Heart left ventricle (tissue), 16 donors: ENCODE results near the gene PNKP. TPM values are rescaled to one million over a fixed set of nuclear protein-coding genes. Genes with fewer than 3 reads are reported as not detected.
A peak's percentile ranks its signal among the peaks of the same experiment; 100 is the strongest.

Experiments
- ATAC-seq, 4 donors: fragments of 200-7000 bp; cut with Tn5 transposase; one replicate each; pipeline ENCODE4 v1.9.1; 2020 to 2022; ENCODE audit warnings: moderate library complexity in 4 of 4, mild to moderate bottlenecking in 3 of 4, moderate number of reproducible peaks in 1 of 4
- DNase-seq, 5 donors: peaks; one replicate each; pipeline ENCODE4 v3.0.0-alpha.2; 2020
- H3K27ac ChIP-seq, 12 donors: fragments of 200-600 bp; sonication (generic) in 4 of 12; one replicate each; pipeline versions ENCODE4 v1.5.0 to v1.8.0; 2016 to 2022; ENCODE audit warnings: mild to moderate bottlenecking in 2 of 12
- H3K27me3 ChIP-seq, 9 donors: fragments of 200-600 bp; sonication (generic) in 2 of 9; one replicate each; pipeline versions ENCODE4 v1.5.1 to v1.8.0; 2016 to 2022; ENCODE audit warnings: mild to moderate bottlenecking in 3 of 9
- H3K36me3 ChIP-seq, 9 donors: fragments of 200-600 bp; sonication (generic) in 2 of 9; one replicate each; pipeline versions ENCODE4 v1.5.0 to v1.8.0; 2018 to 2022; ENCODE audit warnings: mild to moderate bottlenecking in 2 of 9
- H3K4me1 ChIP-seq, 12 donors: fragments of 200-600 bp; sonication (generic) in 4 of 12; one replicate each; pipeline versions ENCODE4 v1.5.0 to v1.8.0; 2016 to 2022; ENCODE audit warnings: mild to moderate bottlenecking in 3 of 12
- H3K4me3 ChIP-seq, 12 donors: fragments of 200-600 bp; sonication (generic) in 4 of 12; one replicate each; pipeline versions ENCODE4 v1.5.0 to v1.8.0; 2017 to 2022; ENCODE audit warnings: mild to moderate bottlenecking in 9 of 12, moderate library complexity in 4 of 12
- H3K9me3 ChIP-seq, 12 donors: fragments of 200-600 bp; sonication (generic) in 4 of 12; one replicate each; pipeline versions ENCODE4 v1.5.0 to v1.8.0; 2016 to 2022; ENCODE audit warnings: mild to moderate bottlenecking in 1 of 12
- POLR2A ChIP-seq, 2 donors: fragments of 450-650 bp; IDR thresholded peaks; one replicate each; pipeline ENCODE4 v1.6.1; 2017; ENCODE audit warnings: antibody characterized with exemption in 2 of 2, mild to moderate bottlenecking in 2 of 2, moderate library complexity in 2 of 2
- WGBS, 4 donors: extraction: QIAGEN DNeasy Blood & Tissue Kit in 2 of 4; methylation state at CpG; one replicate each; pipeline versions ENCODE4 v1.1.5 to v1.1.7; 2013 to 2018; 5-methylcytosine and 5-hydroxymethylcytosine counted together
- intact Hi-C, 10 donors: fragments of 100-400 bp; cut with DNase I; formaldehyde crosslinking; loops; one replicate each; pipeline versions ENCODE4 v1.11.1 to v1.14.2; 2022
- polyA plus RNA-seq, 2 donors: library from polyadenylated mRNA; stranded (reverse); fragments of 200-250 nt; gene quantifications; one replicate each; pipeline ENCODE4 v1.2.3, GENCODE V29; 2013
- total RNA-seq, 9 donors: library from RNA; depleted of rRNA in 2 of 9; stranded (reverse); fragments of >200 nt in 2 of 9; fragmentation: NEBNext Ultra II Directional in 3 of 9; extraction: Animal tissue kit (Norgen Biotek cat#: 25700) in 3 of 9; gene quantifications; one replicate each; pipeline versions ENCODE4 v1.1.0 to v1.2.4, GENCODE V29; 2016 to 2023
- TF ChIP-seq, protein P1 (sequence below), 12 donors: fragments of 200-600 bp; sonication (generic) in 4 of 12; IDR thresholded peaks; one replicate each; pipeline versions ENCODE4 v1.5.0 to v1.8.0; 2018 to 2022; ENCODE audit warnings: antibody characterized with exemption in 12 of 12, mild to moderate bottlenecking in 5 of 12
- donor health status: ischemic (EF 13 %, LVEDD 7.1; RV severe dilation, severe dysfunction).
- donor health status: healthy with polysubstance abuse.
- donor health status: DM: no; HTN: yes; CAD: no.
- donor health status: DM: no; HTN: no; CAD: no.
- donor health status: ischemic (EF 25% LVEDD 6.9; RV normal size, moderate dysfunction).
- donor health status: ischemic (EF 25% LVEDD 5.7; RV mildly dilated, moderate dysfunction).
- donor health status: healthy.
- donor health status: DM: yes; HTN: yes; CAD: no.
- donor health status: ischemic (EF 35%, LVEDD 5.7; RV mildly dilated, moderate dysfunction).
- donor health status: nonischemic (EF 11% LVEDD 7.7; RV severe dilation, severe dysfunction).
- donor health status: DM: yes; HTN: yes; CAD: no.
- donor health status: PGD.
- donor health status: ischemic (EF 29% LVEDD 5.4; RV normal size, mild dysfunction).
- donor health status: nonischemic (EF 23%, LVEDD 6.1; RV moderate dilation, normal function).

The PNKP gene
- total and polyA plus RNA-seq, 11 donors = 26.6 to 57.0 (median 36.8) TPM

GRCh38 chr19:49869484-49870308 lies 2.3 kb upstream of the PNKP start:
- TF ChIP-seq POLR2A (IDR thresholded peaks at IDR 0.05) = peak; percentile 77 to 91
- TF ChIP-seq, protein P1, sequence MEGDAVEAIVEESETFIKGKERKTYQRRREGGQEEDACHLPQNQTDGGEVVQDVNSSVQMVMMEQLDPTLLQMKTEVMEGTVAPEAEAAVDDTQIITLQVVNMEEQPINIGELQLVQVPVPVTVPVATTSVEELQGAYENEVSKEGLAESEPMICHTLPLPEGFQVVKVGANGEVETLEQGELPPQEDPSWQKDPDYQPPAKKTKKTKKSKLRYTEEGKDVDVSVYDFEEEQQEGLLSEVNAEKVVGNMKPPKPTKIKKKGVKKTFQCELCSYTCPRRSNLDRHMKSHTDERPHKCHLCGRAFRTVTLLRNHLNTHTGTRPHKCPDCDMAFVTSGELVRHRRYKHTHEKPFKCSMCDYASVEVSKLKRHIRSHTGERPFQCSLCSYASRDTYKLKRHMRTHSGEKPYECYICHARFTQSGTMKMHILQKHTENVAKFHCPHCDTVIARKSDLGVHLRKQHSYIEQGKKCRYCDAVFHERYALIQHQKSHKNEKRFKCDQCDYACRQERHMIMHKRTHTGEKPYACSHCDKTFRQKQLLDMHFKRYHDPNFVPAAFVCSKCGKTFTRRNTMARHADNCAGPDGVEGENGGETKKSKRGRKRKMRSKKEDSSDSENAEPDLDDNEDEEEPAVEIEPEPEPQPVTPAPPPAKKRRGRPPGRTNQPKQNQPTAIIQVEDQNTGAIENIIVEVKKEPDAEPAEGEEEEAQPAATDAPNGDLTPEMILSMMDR (IDR thresholded peaks at IDR 0.05) = peak in 2 of 12 donors; percentile 12 to 33
- no peaks in the 10 kb centered on the region for H3K9me3 ChIP-seq
- WGBS, 4 donors = 1% methylated on average over 43 to 67 of the region's 67 CpGs
- intact Hi-C loops = loop anchor here in 6 of 10 donors (5.0 to 10.0 kb wide), 4 partner anchors 52 to 195 kb away; partner anchors contain the start of genes MED25 (in 4 of the 6), AP2A1 (in 2 of the 6) and PRMT1 (in 2 of the 6)
- H3K4me3 ChIP-seq = peak overlapping the region; percentile 36 to 79 (median 60)
- peak overlapping the region; percentile 83 to 98 (median 94) for H3K27ac ChIP-seq
- DNase-seq = peak; percentile 97
- ATAC-seq = peak; percentile 80 to 91 (median 86)
- peaks cover 9 to 58% (median 44%) of the 10 kb centered on the region in 12 donors for H3K4me1 ChIP-seq
- H3K36me3 ChIP-seq = peaks cover 0 to 32% (median 6%) of the 10 kb centered on the region in 9 donors
- no peaks in the 10 kb centered on the region for H3K27me3 ChIP-seq

DNA sequence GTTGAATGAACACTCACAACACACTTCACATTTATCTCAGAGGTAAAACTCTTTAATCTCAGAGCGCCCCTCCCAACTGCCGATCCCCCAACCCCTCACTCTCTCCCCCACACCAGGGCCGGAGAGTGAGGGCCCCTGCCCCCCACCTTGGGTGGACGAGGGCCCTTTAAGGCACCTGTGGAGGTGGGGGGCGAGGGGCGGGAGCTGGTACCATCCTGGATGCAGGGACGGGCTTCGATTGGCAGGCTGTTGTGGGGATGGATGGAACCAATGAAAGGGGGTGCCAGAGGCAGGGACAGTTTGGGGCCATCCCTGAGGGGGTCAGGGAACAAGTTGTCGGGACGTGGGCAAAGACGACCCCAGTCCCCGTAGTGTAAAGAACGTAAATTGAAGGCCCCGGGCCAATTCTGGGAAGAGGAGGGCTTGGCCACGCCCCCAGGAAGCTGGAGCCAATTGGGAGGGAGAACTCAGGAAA lies 1.7 kb upstream of the PNKP start:
- Histone ChIP-seq H3K36me3 (peaks cover 0 to 33% (median 11%) of the 10 kb centered on the region in 9 donors), H3K27ac (peak overlapping the region; percentile 35 to 98 (median 93)), H3K4me3 (peak overlapping the region in 11 of 12 donors; percentile 11 to 72 (median 55)), H3K9me3 (no peaks in the 10 kb centered on the region), H3K4me1 (peaks cover 9 to 59% (median 43%) of the 10 kb centered on the region in 12 donors), H3K27me3 (no peaks in the 10 kb centered on the region)
- DNase-seq = no peak
- 1 to 3% (median 2%) methylated on average over 10 to 15 of the region's 15 CpGs for WGBS, 4 donors
- no peak for TF ChIP-seq POLR2A (IDR thresholded peaks at IDR 0.05)
- TF ChIP-seq, protein P1 (IDR thresholded peaks at IDR 0.05) = no peak
- ATAC-seq = peak; percentile 6 to 19 (median 11)
- intact Hi-C loops = loop anchor here in 6 of 10 donors (5.0 to 10.0 kb wide), 4 partner anchors 52 to 194 kb away; partner anchors contain the start of genes MED25 (in 4 of the 6), AP2A1 (in 2 of the 6) and PRMT1 (in 2 of the 6)

DNA sequence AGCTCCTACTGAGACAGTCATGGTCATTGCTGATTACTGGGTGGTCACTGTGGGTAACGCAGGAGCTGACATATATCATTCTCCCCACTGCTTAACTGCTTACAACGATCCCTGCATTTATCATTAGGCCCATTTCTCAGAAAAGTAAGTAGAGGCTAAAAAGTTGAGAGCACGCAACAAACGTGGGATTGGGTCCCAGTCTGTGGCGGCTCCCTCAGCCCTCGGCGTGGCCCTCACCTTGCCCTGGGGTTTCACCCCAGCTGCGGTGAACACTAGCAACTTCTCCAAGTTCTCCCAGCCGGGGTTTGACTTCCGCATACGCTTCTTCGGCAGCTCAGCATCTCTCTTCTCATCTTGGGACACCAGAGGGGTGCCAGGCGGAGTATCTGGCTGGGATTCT lies 2.5 kb downstream of the PNKP start:
- ATAC-seq (no peak), DNase-seq (no peak)
- H3K36me3 ChIP-seq = peaks cover 0 to 50% (median 44%) of the 10 kb centered on the region in 9 donors
- no peaks in the 10 kb centered on the region for H3K27me3 ChIP-seq
- no peaks in the 10 kb centered on the region for H3K9me3 ChIP-seq
- peak overlapping the region in 1 of 12 donors; percentile 5 for H3K4me3 ChIP-seq
- WGBS, 4 donors = 89 to 93% (median 91%) methylated on average over 13 of the region's 13 CpGs
- peak overlapping the region in 2 of 12 donors; percentile 9 to 93 for H3K27ac ChIP-seq
- intact Hi-C loops = loop anchor here in 6 of 10 donors (5.0 to 10.0 kb wide), 4 partner anchors 48 to 190 kb away; partner anchors contain the start of genes MED25 (in 4 of the 6), AP2A1 (in 2 of the 6) and PRMT1 (in 2 of the 6)
- TF ChIP-seq, protein P1 (IDR thresholded peaks at IDR 0.05) = no peak
- no peak for TF ChIP-seq POLR2A (IDR thresholded peaks at IDR 0.05)
- peaks cover 7 to 60% (median 38%) of the 10 kb centered on the region in 12 donors for H3K4me1 ChIP-seq

DNA sequence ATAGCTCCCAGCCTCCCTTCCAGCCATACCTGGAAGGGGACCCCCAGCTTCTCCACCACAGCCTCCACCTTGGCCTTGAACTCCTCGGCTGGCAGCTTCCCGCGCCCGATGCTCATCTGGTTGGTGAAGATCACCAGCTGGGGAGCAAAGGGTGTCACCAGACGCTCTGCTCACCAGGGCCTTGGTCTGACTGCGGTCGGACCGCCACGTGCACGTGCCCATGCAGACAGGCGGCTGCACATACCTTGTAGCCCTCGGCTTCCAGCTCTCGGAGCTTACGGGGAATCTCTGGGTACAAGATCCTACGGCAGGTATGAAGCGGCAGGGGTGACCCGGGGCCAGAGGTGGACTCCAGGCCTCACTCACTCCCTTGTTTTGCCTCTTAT lies 3.4 kb downstream of the PNKP start:
- ATAC-seq (no peak), DNase-seq (peak in 1 of 5 donors; percentile 16)
- no peak overlapping the region for H3K4me3 ChIP-seq
- TF ChIP-seq, protein P1 (IDR thresholded peaks at IDR 0.05) = no peak
- TF ChIP-seq POLR2A (IDR thresholded peaks at IDR 0.05) = no peak
- no peak overlapping the region for H3K27ac ChIP-seq
- peaks cover 0 to 59% (median 51%) of the 10 kb centered on the region in 9 donors for H3K36me3 ChIP-seq
- intact Hi-C loops = loop anchor here in 2 of 10 donors (1.0 to 10.0 kb wide), 2 partner anchors 46 to 189 kb away; partner anchors contain the start of genes MED25 (in 1 of the 2) and PRMT1 (in 1 of the 2)
- H3K4me1 ChIP-seq = peaks cover 7 to 56% (median 36%) of the 10 kb centered on the region in 12 donors
- 89 to 97% (median 90%) methylated on average over 17 of the region's 17 CpGs for WGBS, 4 donors
- H3K27me3 ChIP-seq = no peaks in the 10 kb centered on the region
- H3K9me3 ChIP-seq = no peaks in the 10 kb centered on the region
